CD14-positive monocyte (primary cell): Measurements from ENCODE around the gene VARS1. TPM values are rescaled to one million over a fixed set of nuclear protein-coding genes. Genes with fewer than 3 reads are reported as not detected.

Experiments
- DNase-seq, 3 donors: peaks; one replicate each; pipeline ENCODE4 v3.0.0-alpha.2; 2011 to 2022
- H2AFZ ChIP-seq: 2 replicates; pipeline ENCODE4 v1.6.0; 2012; ENCODE audit warnings: mild to moderate bottlenecking, low read depth, low read length, inconsistent platforms; ENCODE audit not compliant: insufficient read depth, poor library complexity, severe bottlenecking
- H3K27ac ChIP-seq, 2 donors: 1 replicate in 1 of 2; 2 replicates in 1 of 2; pipeline ENCODE4 v1.5.1; 2012 to 2013; ENCODE audit warnings: low read length in 2 of 2, control low read depth in 1 of 2, inconsistent platforms in 1 of 2, low read depth in 1 of 2, mild to moderate bottlenecking in 1 of 2
- H3K27me3 ChIP-seq, 2 donors: one replicate each; pipeline versions ENCODE4 v1.6.0 to v1.6.1; 2011 to 2013; ENCODE audit warnings: low read length in 2 of 2; ENCODE audit not compliant: control insufficient read depth in 2 of 2, insufficient read depth in 2 of 2
- H3K36me3 ChIP-seq, 2 donors: replicated peaks in 1 of 2; 1 replicate in 1 of 2; 2 replicates in 1 of 2; pipeline versions ENCODE4 v1.5.1 to v1.6.1; 2012 to 2013; ENCODE audit warnings: low read length in 2 of 2, control low read depth in 1 of 2, inconsistent platforms in 1 of 2, mild to moderate bottlenecking in 1 of 2; ENCODE audit not compliant: insufficient read depth in 2 of 2, control insufficient read depth in 1 of 2
- H3K4me1 ChIP-seq, 2 donors: 1 replicate in 1 of 2; 2 replicates in 1 of 2; pipeline versions ENCODE4 v1.5.1 to v1.6.1; 2012 to 2013; ENCODE audit warnings: low read length in 2 of 2, control low read depth in 1 of 2, inconsistent platforms in 1 of 2, mild to moderate bottlenecking in 1 of 2, moderate library complexity in 1 of 2; ENCODE audit not compliant: insufficient read depth in 2 of 2, control insufficient read depth in 1 of 2
- H3K4me2 ChIP-seq: replicated peaks from 2 replicates; pipeline ENCODE3; 2012; ENCODE audit warnings: low read length, moderate library complexity, mild to moderate bottlenecking; ENCODE audit not compliant: poor library complexity, severe bottlenecking; ENCODE audit errors: extremely low read depth
- H3K4me3 ChIP-seq, 3 experiments: fragments of 200-600 bp in 1 of 3; sonication (generic) in 1 of 3; replicated peaks in 1 of 3; 1 replicate in 2 of 3; 2 replicates in 1 of 3; pipeline ENCODE4 v1.5.1; 2011 to 2013; ENCODE audit warnings: low read length in 3 of 3, mild to moderate bottlenecking in 3 of 3, control low read depth in 2 of 3, low read depth in 2 of 3, inconsistent platforms in 1 of 3, moderate library complexity in 1 of 3
- H3K79me2 ChIP-seq: 2 replicates; pipeline ENCODE4 v1.6.0; 2012; ENCODE audit warnings: mild to moderate bottlenecking, control low read depth, inconsistent platforms, low read length, moderate library complexity; ENCODE audit not compliant: insufficient read depth
- H3K9ac ChIP-seq: 2 replicates; pipeline ENCODE4 v1.6.0; 2017; ENCODE audit warnings: low read length, mild to moderate bottlenecking; ENCODE audit not compliant: insufficient read depth, poor library complexity, severe bottlenecking
- H3K9me3 ChIP-seq, 2 donors: replicated peaks in 1 of 2; 1 replicate in 1 of 2; 2 replicates in 1 of 2; pipeline versions ENCODE4 v1.5.1 to v1.6.1; 2012 to 2013; ENCODE audit warnings: low read length in 2 of 2, control low read depth in 1 of 2; ENCODE audit not compliant: control insufficient read depth in 1 of 2, insufficient read depth in 1 of 2
- H4K20me1 ChIP-seq: 2 replicates; pipeline ENCODE4 v1.6.0; 2012; ENCODE audit warnings: mild to moderate bottlenecking, low read length, control low read depth, moderate library complexity; ENCODE audit not compliant: insufficient read depth
- H3K27ac Mint-ChIP-seq, 7 donors: one replicate each; pipeline ENCODE4 v1.8.0; 2020; ENCODE audit warnings: mild to moderate bottlenecking in 7 of 7, mixed read lengths in 7 of 7, moderate library complexity in 6 of 7, inconsistent platforms in 2 of 7
- H3K27me3 Mint-ChIP-seq, 3 donors: one replicate each; pipeline ENCODE4 v1.8.0; 2021 to 2022; ENCODE audit warnings: low read depth in 3 of 3, mild to moderate bottlenecking in 3 of 3, mixed read lengths in 3 of 3, moderate library complexity in 3 of 3, inconsistent platforms in 1 of 3
- H3K36me3 Mint-ChIP-seq, 2 donors: one replicate each; pipeline ENCODE4 v1.8.0; 2020; ENCODE audit warnings: mixed read lengths in 2 of 2, inconsistent platforms in 1 of 2, mild to moderate bottlenecking in 1 of 2
- H3K4me1 Mint-ChIP-seq: one replicate; pipeline ENCODE4 v1.8.0; 2020; ENCODE audit warnings: mild to moderate bottlenecking, mixed read lengths
- H3K4me3 Mint-ChIP-seq, 2 donors: one replicate each; pipeline ENCODE4 v1.8.0; 2020; ENCODE audit warnings: mild to moderate bottlenecking in 2 of 2, mixed read lengths in 2 of 2, moderate library complexity in 1 of 2
- H3K9me3 Mint-ChIP-seq, 7 donors: one replicate each; pipeline ENCODE4 v1.8.0; 2020 to 2022; ENCODE audit warnings: mixed read lengths in 7 of 7, mild to moderate bottlenecking in 6 of 7, moderate library complexity in 6 of 7, inconsistent platforms in 2 of 7
- CTCF ChIP-seq: fragments of 200-600 bp; IDR thresholded peaks from one replicate; pipeline ENCODE4 v1.8.0; 2022; ENCODE audit warnings: antibody characterized with exemption, mild to moderate bottlenecking
- WGBS: methylation state at CpG from one replicate; pipeline ENCODE4 v1.1.5; 2013; ENCODE audit warnings: missing lambda C conversion rate; ENCODE audit not compliant: insufficient coverage; 5-methylcytosine and 5-hydroxymethylcytosine counted together
- intact Hi-C, 2 donors: fragments of 100-400 bp; cut with micrococcal nuclease; formaldehyde crosslinking; loops; one replicate each; pipeline versions ENCODE4 v1.15.0 to v1.15.1; 2023
- polyA plus RNA-seq, 3 donors: library from polyadenylated mRNA; depleted of rRNA in 1 of 3; unstranded in 2 of 3; stranded (reverse) in 1 of 3; fragments of 300-500 nt in 2 of 3; fragments of >200 nt in 1 of 3; fragmentation: Illumina TruSeq in 2 of 3; gene quantifications; 1 replicate in 2 of 3; 2 replicates in 1 of 3; pipeline ENCODE4 v1.2.3, GENCODE V29; 2012 to 2021

Gene VARS1
- polyA plus RNA-seq, 3 donors, result 22.2 to 28.9 (median 27.3) TPM

- 15% methylated on average over 5 of the region's 14 CpGs for WGBS
- H3K27ac ChIP-seq, result peak overlapping the region; percentile 87 to 92
- H3K4me2 ChIP-seq, result peak overlapping the region; percentile 85
- no peaks in the 10 kb centered on the region for H3K9me3 ChIP-seq
- Mint-ChIP-seq H3K9me3 (no peaks in the 10 kb centered on the region), H3K4me3 (peak overlapping the region; percentile 98 to 99), H3K27ac (peak overlapping the region; percentile 90 to 100 (median 98)), H3K27me3 (no peaks in the 10 kb centered on the region), H3K36me3 (peaks cover 34 to 50% of the 10 kb centered on the region in 2 donors), H3K4me1 (peaks cover 45% of the 10 kb centered on the region)
- H3K4me1 ChIP-seq, result peaks cover 58 to 69% of the 10 kb centered on the region in 2 donors
- peak overlapping the region; percentile 5 for H2AFZ ChIP-seq
- H3K36me3 ChIP-seq, result peaks cover 38 to 44% of the 10 kb centered on the region in 2 donors
- no peak for DNase-seq
- peak overlapping the region; percentile 80 for H3K9ac ChIP-seq
- no peaks in the 10 kb centered on the region for H3K27me3 ChIP-seq
- H4K20me1 ChIP-seq, result peaks cover 47% of the 10 kb centered on the region
- peaks cover 64% of the 10 kb centered on the region for H3K79me2 ChIP-seq
- peak overlapping the region; percentile 83 to 89 (median 86) for H3K4me3 ChIP-seq
- no peak for TF ChIP-seq CTCF
- intact Hi-C loops, result loop anchor here (2.0 to 10.0 kb wide), 3 partner anchors 27 to 291 kb away; partner anchors contain the start of genes ATP6V1G2 (in 1 of the 2), DDAH2 (in 1 of the 2), DDX39B (in 1 of the 2) and LY6G6C (in 1 of the 2)
Observed at GRCh38 chr6:31836047-31836473, 40.5 kb upstream of the VARS1 start.

- Mint-ChIP-seq H3K9me3 (no peaks in the 10 kb centered on the region), H3K4me1 (peaks cover 56% of the 10 kb centered on the region), H3K36me3 (peaks cover 19 to 36% of the 10 kb centered on the region in 2 donors), H3K27ac (peak overlapping the region; percentile 97 to 100 (median 98)), H3K27me3 (no peaks in the 10 kb centered on the region), H3K4me3 (peak overlapping the region; percentile 98 to 99)
- H3K27me3 ChIP-seq, result no peaks in the 10 kb centered on the region
- H3K4me3 ChIP-seq, result peak overlapping the region; percentile 83 to 89 (median 86)
- H4K20me1 ChIP-seq, result peaks cover 38% of the 10 kb centered on the region
- peak overlapping the region; percentile 87 to 92 for H3K27ac ChIP-seq
- H3K9ac ChIP-seq, result peak overlapping the region; percentile 80
- H3K4me1 ChIP-seq, result peaks cover 70 to 82% of the 10 kb centered on the region in 2 donors
- H3K4me2 ChIP-seq, result peak overlapping the region; percentile 85
- intact Hi-C loops, result loop anchor here (5.0 to 10.0 kb wide), 4 partner anchors 107 to 290 kb away; partner anchors contain the start of genes DDAH2 (in 2 of the 2), LY6G5C (in 2 of the 2), ATP6V1G2 (in 1 of the 2) and DDX39B (in 1 of the 2)
- TF ChIP-seq CTCF, result no peak
- peak overlapping the region; percentile 76 for H2AFZ ChIP-seq
- under 1% methylated on average over 57 of the region's 59 CpGs for WGBS
- DNase-seq, result peak; percentile 77 to 86 (median 81)
- H3K36me3 ChIP-seq, result peaks cover 25 to 29% of the 10 kb centered on the region in 2 donors
- H3K9me3 ChIP-seq, result no peaks in the 10 kb centered on the region
- H3K79me2 ChIP-seq, result peaks cover 79% of the 10 kb centered on the region
Observed at GRCh38 chr6:31834367-31835250, 39.1 kb upstream of the VARS1 start.
